A172 (cell line): ENCODE data around the gene CCDC142. TPM values are rescaled to one million over a fixed set of nuclear protein-coding genes. Genes with fewer than 3 reads are reported as not detected.
A peak's percentile ranks its signal among the peaks of the same experiment; 100 is the strongest.
"Not testable (repeated sequence)": the region's sequence is repeated elsewhere in the genome, so short reads cannot be mapped to it uniquely, and the experiment has no call there.

Source experiments
- DNase-seq: peaks from one replicate; pipeline ENCODE4 v3.0.0-alpha.2; 2015; ENCODE audit warnings: low spot score
- total RNA-seq: library from RNA; depleted of rRNA; stranded (reverse); fragments of >200 nt; shearing (Covaris generic); gene quantifications from 2 replicates; pipeline ENCODE4 v1.2.3, GENCODE V29; 2014

CCDC142 gene
- total RNA-seq, 1 experiment from 2014 or later: 12.5 TPM

GRCh38 chr2:74499267-74499939 lies 16.6 kb upstream of the CCDC142 start, which contains the start of gene LBX2:
Gene LBX2 (minus strand): TSS chr2:74499603. CDS start chr2:74499537, 66 bp downstream.
- DNase-seq: no peak

- no peak for DNase-seq
Observed at GRCh38 chr2:74498500-74499266, 15.9 kb upstream of the CCDC142 start.

- no peak for DNase-seq
Observed at GRCh38 chr2:74497777-74498499, 15.1 kb upstream of the CCDC142 start.

- DNase-seq: no peak
Observed at GRCh38 chr2:74496997-74497776, 14.4 kb upstream of the CCDC142 start.

GRCh38 chr2:74495440-74495839 lies 12.6 kb upstream of the CCDC142 start:
- DNase-seq: no peak

GRCh38 chr2:74493546-74493945 lies 10.7 kb upstream of the CCDC142 start:
- DNase-seq: no peak

GRCh38 chr2:74491648-74492544 lies 9.1 kb upstream of the CCDC142 start:
- no peak for DNase-seq

GRCh38 chr2:74489906-74490305 lies 7.1 kb upstream of the CCDC142 start:
- no peak for DNase-seq

GRCh38 chr2:74488643-74489481 lies 6.1 kb upstream of the CCDC142 start:
- DNase-seq: no peak

GRCh38 chr2:74486141-74486540 lies 3.3 kb upstream of the CCDC142 start:
- DNase-seq: no peak

GRCh38 chr2:74483675-74484164 lies 922 bp upstream of the CCDC142 start:
- not testable (repeated sequence) for DNase-seq

GRCh38 chr2:74481961-74482800 lies 617 bp downstream of the CCDC142 start:
- DNase-seq: no peak

- DNase-seq: no peak
Observed at GRCh38 chr2:74481431-74481830, 1.4 kb downstream of the CCDC142 start.

- no peak for DNase-seq
Observed at GRCh38 chr2:74474899-74475298, 7.9 kb downstream of the CCDC142 start.

- no peak for DNase-seq
Observed at GRCh38 chr2:74474481-74474880, 8.3 kb downstream of the CCDC142 start.

- DNase-seq: no peak
Observed at GRCh38 chr2:74472945-74473258, 9.9 kb downstream of the CCDC142 start.

- DNase-seq: peak; percentile 79
Observed at GRCh38 chr2:74472086-74472944, 10.5 kb downstream of the CCDC142 start, which contains the start of gene MRPL53. Gene MRPL53 (minus strand): TSS chr2:74472680. CDS start chr2:74472660, 20 bp downstream.
